HG03108 (cell line): ENCODE measurements around the gene MOSPD2.

ENCODE experiments used
- ATAC-seq: cut with Tn5 transposase; IDR thresholded peaks from one replicate; pipeline ENCODE4 v1.9.1; 2021; ENCODE audit warnings: moderate library complexity; ENCODE audit not compliant: unreplicated experiment

The MOSPD2 gene

GRCh38 chrX:14872851-14873675 is at the start of gene MOSPD2, which contains the start of gene FANCB:
Gene MOSPD2, plus strand, starts transcription at chrX:14873421. Its CDS starts 108 bp downstream, at chrX:14873529.
Gene FANCB, minus strand, starts transcription at chrX:14873069. Its CDS starts 7,559 bp downstream, at chrX:14865510.
- ATAC-seq = peak; percentile 95

GRCh38 chrX:14825851-14826250 is 47.4 kb upstream of the MOSPD2 start:
- no peak for ATAC-seq

- ATAC-seq = no peak
Observed at GRCh38 chrX:14826319-14826718, 46.9 kb upstream of the MOSPD2 start.

- no peak for ATAC-seq
Observed at GRCh38 chrX:14829643-14830042, 43.6 kb upstream of the MOSPD2 start.

- no peak for ATAC-seq
Observed at GRCh38 chrX:14832151-14832550, 41.1 kb upstream of the MOSPD2 start.

GRCh38 chrX:14832586-14832985 is 40.6 kb upstream of the MOSPD2 start:
- no peak for ATAC-seq

GRCh38 chrX:14837155-14837554 is 36.1 kb upstream of the MOSPD2 start:
- ATAC-seq = no peak

GRCh38 chrX:14843666-14844065 is 29.6 kb upstream of the MOSPD2 start:
- no peak for ATAC-seq

- ATAC-seq = no peak
Observed at GRCh38 chrX:14851526-14851925, 21.7 kb upstream of the MOSPD2 start.

GRCh38 chrX:14864631-14865030 is 8.6 kb upstream of the MOSPD2 start:
- ATAC-seq = no peak

- no peak for ATAC-seq
Observed at GRCh38 chrX:14865201-14865600, 8.0 kb upstream of the MOSPD2 start.

- no peak for ATAC-seq
Observed at GRCh38 chrX:14871767-14872166, 1.5 kb upstream of the MOSPD2 start.

- no peak for ATAC-seq
Observed at GRCh38 chrX:14872355-14872754, 866 bp upstream of the MOSPD2 start.

GRCh38 chrX:14873676-14874049 is 442 bp downstream of the MOSPD2 start:
- ATAC-seq = no peak

- ATAC-seq = no peak
Observed at GRCh38 chrX:14875624-14876023, 2.4 kb downstream of the MOSPD2 start.

- no peak for ATAC-seq
Observed at GRCh38 chrX:14883826-14884225, 10.6 kb downstream of the MOSPD2 start.

- no peak for ATAC-seq
Observed at GRCh38 chrX:14884714-14885113, 11.5 kb downstream of the MOSPD2 start.

- ATAC-seq = no peak
Observed at GRCh38 chrX:14886252-14886651, 13.0 kb downstream of the MOSPD2 start.

- no peak for ATAC-seq
Observed at GRCh38 chrX:14896273-14896672, 23.1 kb downstream of the MOSPD2 start.

- no peak for ATAC-seq
Observed at GRCh38 chrX:14897042-14897441, 23.8 kb downstream of the MOSPD2 start.

- ATAC-seq = no peak
Observed at GRCh38 chrX:14899607-14900006, 26.4 kb downstream of the MOSPD2 start.

- ATAC-seq = no peak
Observed at GRCh38 chrX:14902537-14902936, 29.3 kb downstream of the MOSPD2 start.

GRCh38 chrX:14903891-14904290 is 30.7 kb downstream of the MOSPD2 start:
- no peak for ATAC-seq
